Measurements from ENCODE around the gene ANKZF1. TPM values are rescaled to one million over a fixed set of nuclear protein-coding genes. Genes with fewer than 3 reads are reported as not detected.

Gene ANKZF1
- 23.0 and 57.8 TPM in 2 replicates for total RNA-seq

DNA sequence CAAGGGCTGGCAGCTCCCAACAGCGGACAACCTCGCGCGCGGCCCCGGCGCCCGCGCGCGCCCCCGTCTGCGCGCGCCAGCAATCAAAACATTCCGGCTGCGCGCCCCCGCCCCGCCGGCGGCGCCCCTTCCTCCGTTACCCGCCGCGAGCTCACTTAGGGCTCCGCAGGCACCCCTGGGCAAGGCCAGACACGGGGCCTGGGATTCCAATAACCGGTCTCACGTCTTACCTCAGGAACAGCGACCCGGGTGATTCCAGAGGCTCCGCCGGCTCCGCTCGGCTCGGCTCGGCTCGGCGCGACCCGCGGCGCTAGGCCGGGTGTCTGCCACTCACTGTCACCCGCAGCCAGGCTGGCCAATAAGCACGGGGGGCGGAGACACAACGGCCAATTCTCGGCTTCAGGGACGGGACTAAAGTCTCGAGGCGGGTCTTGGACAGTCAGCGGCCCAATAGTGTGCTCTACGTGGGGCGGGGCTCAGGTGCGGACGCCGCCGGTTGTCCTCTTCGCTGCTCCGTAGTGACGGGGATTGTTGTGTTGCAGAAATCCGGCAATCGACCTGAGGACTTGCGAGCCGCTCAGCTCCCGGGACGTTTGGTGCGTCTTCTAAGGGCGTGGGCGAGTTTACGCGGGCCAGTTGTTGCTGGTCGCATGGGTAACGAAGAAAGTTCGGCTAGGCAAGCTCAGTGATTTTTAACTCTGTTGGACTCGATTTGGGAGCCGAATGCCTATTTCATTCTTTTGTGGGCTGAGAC lies at the start of gene ANKZF1, which contains the start of gene ATG9A:
TSS of gene ANKZF1 (plus strand) at position 502 of the 754 bp plus-strand sequence. CDS start 452 bp downstream, outside the sequence.
TSS of gene ATG9A (minus strand) at position 332 of the 754 bp plus-strand sequence. CDS start 1,612 bp downstream, outside the sequence.

DNA sequence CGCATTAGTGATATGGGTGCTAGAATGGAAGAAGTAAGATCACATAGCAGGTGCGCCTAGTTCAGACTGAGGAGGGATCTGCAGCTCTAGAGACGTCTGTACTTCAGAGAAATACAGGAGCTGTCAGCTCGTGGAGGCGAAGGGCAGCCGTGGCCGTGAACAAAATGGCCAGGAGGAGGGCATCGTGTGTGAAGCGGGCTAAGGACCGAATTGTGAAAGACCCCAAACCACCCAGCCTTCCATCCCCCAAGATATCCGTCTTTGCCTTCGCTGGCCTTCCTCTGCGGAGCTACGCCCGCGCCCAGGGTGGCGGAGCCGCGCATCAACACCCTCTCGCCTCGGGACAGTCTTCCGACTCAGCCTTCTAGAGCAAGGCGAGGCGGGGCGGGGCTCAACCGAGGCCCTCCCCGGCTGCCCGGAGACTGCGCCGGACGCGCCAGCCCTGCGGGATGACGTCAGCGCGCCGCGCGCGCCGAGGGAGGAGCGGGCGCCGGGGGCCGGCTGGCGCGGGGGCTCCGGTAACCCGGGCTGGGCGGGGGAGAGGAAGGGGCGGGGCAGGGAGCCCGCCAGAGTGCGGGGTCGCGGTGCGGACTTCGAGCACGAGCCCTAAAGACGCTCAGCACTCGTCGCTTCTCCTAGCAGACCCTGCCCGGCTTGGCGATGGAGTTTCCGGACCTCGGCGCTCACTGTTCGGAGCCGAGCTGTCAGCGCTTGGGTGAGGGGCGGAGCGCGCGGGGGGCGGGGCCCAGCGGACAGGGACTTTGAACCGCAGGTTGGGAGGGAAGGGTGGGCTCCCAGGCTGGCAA lies 23.1 kb upstream of the ANKZF1 start, which contains the start of gene ZFAND2B:
TSS of gene ZFAND2B (plus strand) at position 455 of the 806 bp plus-strand sequence. CDS start at position 661, 206 bp downstream.

DNA sequence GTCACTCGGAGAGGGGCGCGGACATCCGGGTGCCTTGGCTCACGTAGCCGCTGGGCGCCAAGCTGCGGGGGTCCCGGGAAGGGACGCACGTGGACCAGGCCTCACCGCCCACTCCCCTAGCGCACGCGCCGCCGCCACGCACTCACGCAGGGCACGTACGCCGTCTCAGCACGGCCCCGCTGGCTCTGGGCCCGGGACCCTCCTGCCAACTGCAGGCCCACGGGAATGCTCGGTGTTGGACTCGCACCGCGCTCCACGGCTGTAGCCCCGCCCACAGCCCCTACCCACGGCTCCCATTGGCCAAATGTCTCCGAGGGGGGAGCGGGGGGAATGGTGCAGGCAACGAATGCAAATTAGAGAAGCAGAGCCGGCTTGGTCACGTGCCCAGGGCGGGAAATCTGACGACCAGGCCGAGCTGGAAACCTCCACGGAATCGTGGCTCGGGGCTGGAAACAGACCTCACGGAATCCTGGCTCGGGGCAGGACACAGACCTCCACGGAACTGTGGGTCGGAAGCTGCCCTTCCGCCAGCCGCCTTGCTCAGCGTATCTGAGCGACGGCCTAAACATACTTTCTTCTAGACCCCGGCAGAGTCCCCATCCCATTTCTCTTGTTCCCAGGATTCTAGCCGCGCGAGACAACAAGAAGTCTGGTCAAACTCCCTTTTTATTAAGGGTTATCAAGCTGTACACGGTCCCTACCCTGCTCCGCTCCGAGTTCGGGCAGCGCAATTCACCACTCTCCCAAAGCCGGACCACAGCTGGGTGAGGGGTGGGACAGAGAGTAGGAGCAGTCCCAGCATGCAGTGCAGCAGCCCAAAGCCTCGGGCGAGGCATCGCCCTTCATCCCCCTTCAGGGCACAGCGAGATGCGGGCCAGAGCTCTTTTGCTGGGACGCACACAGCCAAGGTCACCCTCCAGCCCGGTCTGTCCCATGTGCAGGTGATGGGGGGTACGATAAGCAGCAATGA lies 10.6 kb upstream of the ANKZF1 start, which contains the start of gene ABCB6:
TSS of gene ABCB6 (minus strand) at position 227 of the 970 bp plus-strand sequence. CDS start 285 bp downstream, outside the sequence.

GRCh38 chr2:219245148-219245898 lies 15.7 kb downstream of the ANKZF1 start, which contains the start of the genes GLB1L and STK16:
GLB1L (minus strand) TSS chr2:219245444; CDS start chr2:219243573, 1,871 bp downstream.
STK16 (plus strand) TSS chr2:219245479; CDS start chr2:219246000, 521 bp downstream.

GRCh38 chr2:219252900-219253752 lies 23.5 kb downstream of the ANKZF1 start, which contains the start of gene TUBA4B:
TUBA4B (plus strand) TSS chr2:219253243; CDS start chr2:219253408, 165 bp downstream.

GRCh38 chr2:219253753-219254589 lies 24.4 kb downstream of the ANKZF1 start, which contains the start of gene TUBA4A:
TUBA4A (minus strand) TSS chr2:219253918; CDS start chr2:219253858, 60 bp downstream.

GRCh38 chr2:219279151-219279915 lies 49.7 kb downstream of the ANKZF1 start, which contains the start of gene DNAJB2:
DNAJB2 (plus strand) TSS chr2:219279366; CDS start chr2:219279834, 468 bp downstream.

Other genes with a start within 250 kb of the ANKZF1 start
- gene FEV, start 244.6 kb upstream of the ANKZF1 start, total RNA-seq: not detected in 2 replicates
- gene CRYBA2, start 236.4 kb upstream of the ANKZF1 start, total RNA-seq: not detected in 2 replicates
- gene CFAP65, start 188.3 kb upstream of the ANKZF1 start, total RNA-seq: not detected in 2 replicates
- gene IHH, start 168.9 kb upstream of the ANKZF1 start, total RNA-seq: not detected in 2 replicates
- 15.0 and 16.1 TPM in 2 replicates for gene NHEJ1, start 69.0 kb upstream of the ANKZF1 start, total RNA-seq
- 0.58 and 1.7 TPM in 2 replicates for gene SLC23A3, start 59.8 kb upstream of the ANKZF1 start, total RNA-seq
- 16.3 and 25.7 TPM in 2 replicates for gene CNPPD1, start 52.9 kb upstream of the ANKZF1 start, total RNA-seq
- gene RETREG2, start 51.5 kb upstream of the ANKZF1 start, total RNA-seq: 70.2 and 91.9 TPM in 2 replicates
- 20.6 and 23.4 TPM in 2 replicates for gene ZFAND2B, start 23.0 kb upstream of the ANKZF1 start, total RNA-seq
- gene ABCB6, start 10.8 kb upstream of the ANKZF1 start, total RNA-seq: 57.9 and 62.9 TPM in 2 replicates
- 36.4 and 39.9 TPM in 2 replicates for gene ATG9A, start 170 bp upstream of the ANKZF1 start, total RNA-seq
- gene GLB1L, start 15.6 kb downstream of the ANKZF1 start, total RNA-seq: 5.8 and 12.7 TPM in 2 replicates
- 14.0 and 26.2 TPM in 2 replicates for gene STK16, start 15.7 kb downstream of the ANKZF1 start, total RNA-seq
- gene TUBA4B, start 23.4 kb downstream of the ANKZF1 start, total RNA-seq: not detected in 2 replicates
- 30.2 and 38.0 TPM in 2 replicates for gene TUBA4A, start 24.1 kb downstream of the ANKZF1 start, total RNA-seq
- 21.7 and 47.6 TPM in 2 replicates for gene DNAJB2, start 49.6 kb downstream of the ANKZF1 start, total RNA-seq
- 2.1 and 12.7 TPM in 2 replicates for gene PTPRN, start 79.6 kb downstream of the ANKZF1 start, total RNA-seq
- not detected in 2 replicates for gene RESP18, start 102.9 kb downstream of the ANKZF1 start, total RNA-seq
- gene DNPEP, start 158.1 kb downstream of the ANKZF1 start, total RNA-seq: 50.0 and 61.2 TPM in 2 replicates
- gene DES, start 188.6 kb downstream of the ANKZF1 start, total RNA-seq: 0.77 and 1.7 TPM in 2 replicates
- 7.9 and 13.0 TPM in 2 replicates for gene SPEG, start 205.0 kb downstream of the ANKZF1 start, total RNA-seq